DMS114 treated with DMSO at 0.1 percent for 48 hours (cell line): ENCODE results near the gene SYT12.

Experiments
- DNase-seq: peaks from one replicate; lab custom pipeline; 2025; ENCODE audit not compliant: unreplicated experiment; lab: John Stamatoyannopoulos, UW

SYT12 gene

GRCh38 chr11:67027943-67028542 is 5.1 kb downstream of the SYT12 start:
- no peak for DNase-seq

DNA sequence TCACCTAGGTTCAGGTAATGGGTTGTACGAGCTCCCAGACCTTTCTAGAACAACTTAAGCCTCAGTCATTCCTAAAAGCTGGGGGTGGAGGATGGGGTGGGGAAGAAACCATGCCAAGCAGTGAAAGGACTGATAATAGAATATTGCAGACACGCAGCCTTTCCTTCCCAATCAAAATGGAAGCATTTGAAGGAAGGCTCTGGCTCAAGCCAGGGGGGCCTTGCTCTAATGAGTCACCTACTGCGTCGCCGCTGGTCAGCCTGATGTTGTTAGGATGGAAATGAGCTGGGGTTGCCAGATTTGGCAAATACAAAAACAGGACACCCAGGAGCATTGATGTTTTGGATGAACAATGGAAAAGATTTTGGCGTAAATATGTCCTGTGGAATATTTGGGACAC is 6.2 kb downstream of the SYT12 start:
- no peak for DNase-seq

DNA sequence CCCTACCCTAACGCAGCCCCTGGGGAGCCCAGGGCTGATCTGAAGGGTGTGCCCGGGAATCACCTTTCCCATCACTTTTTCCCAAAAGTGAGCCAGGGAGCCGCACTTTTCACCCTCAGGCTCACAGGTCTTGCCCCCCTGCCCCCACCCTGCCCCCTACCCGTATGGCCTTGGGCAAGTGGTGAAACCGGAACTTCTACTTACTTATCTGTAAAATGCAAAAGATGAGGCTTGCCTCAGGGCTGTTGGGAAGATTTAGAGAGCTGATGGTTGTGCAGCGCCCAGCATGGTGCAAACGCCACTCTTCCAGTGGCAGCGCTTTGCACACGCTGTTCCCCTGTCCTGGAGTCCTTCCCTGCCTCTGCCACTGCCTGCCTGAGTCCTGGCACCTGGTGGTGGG is 8.0 kb downstream of the SYT12 start:
- DNase-seq = no peak

GRCh38 chr11:67031791-67032561 is 9.0 kb downstream of the SYT12 start:
- no peak for DNase-seq

GRCh38 chr11:67032830-67033551 is 10.1 kb downstream of the SYT12 start:
- DNase-seq = no peak

DNA sequence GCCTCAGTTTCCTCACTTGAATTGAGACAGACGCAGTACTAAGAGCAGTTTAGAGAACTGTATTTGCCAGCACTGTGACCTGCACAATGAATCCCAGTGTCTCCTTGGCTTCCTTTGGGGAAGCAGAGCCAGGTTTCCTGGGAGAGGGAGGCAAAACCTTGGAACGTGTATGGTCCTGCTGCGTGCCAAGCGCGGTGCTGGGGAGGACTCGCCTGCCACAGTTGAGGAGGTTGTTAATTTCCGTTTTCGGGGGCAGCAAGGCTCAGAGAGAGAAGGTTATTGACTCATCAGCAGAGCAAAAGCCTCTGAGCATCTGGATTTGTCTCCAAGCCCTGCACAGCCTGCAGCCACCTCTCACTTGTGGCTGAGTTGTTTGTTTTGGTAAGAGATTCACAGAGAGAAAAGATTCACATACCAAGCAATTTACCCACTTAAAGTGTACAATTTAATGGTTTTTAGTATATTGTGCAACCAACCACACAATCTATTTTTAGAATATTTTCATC is 10.8 kb downstream of the SYT12 start:
- DNase-seq = no peak

DNA sequence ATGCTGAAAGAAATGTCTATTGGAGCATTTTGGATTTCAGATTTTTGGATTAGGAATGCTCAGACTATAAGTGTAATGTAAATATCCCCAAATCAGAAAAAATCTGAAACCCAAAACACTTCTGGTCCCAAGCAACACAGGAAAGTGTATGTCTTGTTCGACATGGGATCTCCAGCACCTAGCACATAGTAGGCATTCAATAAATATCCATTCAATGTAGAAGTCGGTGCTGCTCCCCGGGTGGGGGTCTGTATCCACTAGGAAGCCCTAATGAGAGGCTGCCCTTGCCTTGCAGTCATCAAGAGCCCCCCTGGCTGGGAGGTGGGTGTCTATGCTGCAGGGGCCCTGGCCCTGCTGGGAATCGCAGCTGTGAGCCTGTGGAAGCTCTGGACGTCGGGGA is 11.4 kb downstream of the SYT12 start:
- DNase-seq = no peak

DNA sequence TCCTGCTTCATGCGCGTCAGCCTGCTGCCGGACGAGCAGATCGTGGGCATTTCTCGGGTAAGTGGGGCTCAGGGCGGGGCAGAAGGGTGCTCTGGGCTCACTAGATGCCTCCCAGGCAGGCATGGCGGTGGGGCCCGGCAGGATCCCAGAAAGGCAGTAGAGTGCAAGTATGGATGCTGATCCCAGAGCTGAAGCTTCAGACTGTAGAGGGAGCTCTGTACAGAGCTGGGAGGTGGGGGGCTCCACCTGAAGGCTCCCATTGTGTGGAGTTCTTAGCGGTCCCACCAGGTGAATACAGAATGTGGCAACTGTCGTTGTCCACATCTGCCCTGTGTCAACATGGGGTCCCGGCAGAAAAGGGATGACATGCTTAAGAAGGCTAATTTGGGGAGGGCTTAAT is 17.2 kb downstream of the SYT12 start:
- DNase-seq = no peak

GRCh38 chr11:67041602-67042001 is 18.7 kb downstream of the SYT12 start:
- no peak for DNase-seq

- DNase-seq = no peak
Measured at GRCh38 chr11:67043572-67044349, 20.8 kb downstream of the SYT12 start.

DNA sequence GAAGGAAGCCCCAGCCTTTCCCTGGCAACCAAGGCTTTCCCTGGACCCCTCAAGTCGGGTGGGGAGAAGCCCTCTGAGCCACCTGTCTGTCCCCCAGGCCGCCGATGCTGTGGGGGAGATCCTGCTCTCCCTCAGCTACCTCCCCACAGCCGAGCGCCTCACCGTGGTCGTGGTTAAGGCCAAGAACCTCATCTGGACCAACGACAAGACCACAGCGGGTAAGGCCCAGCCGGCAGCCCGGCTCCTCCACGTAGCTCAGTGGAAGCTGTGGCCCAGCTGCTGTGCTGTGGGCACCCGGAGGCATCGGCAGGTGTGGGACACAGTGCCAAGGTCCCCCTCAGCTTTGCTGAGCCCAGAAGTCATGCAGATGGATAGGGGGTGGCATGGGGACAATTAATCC is 21.6 kb downstream of the SYT12 start:
- no peak for DNase-seq

DNA sequence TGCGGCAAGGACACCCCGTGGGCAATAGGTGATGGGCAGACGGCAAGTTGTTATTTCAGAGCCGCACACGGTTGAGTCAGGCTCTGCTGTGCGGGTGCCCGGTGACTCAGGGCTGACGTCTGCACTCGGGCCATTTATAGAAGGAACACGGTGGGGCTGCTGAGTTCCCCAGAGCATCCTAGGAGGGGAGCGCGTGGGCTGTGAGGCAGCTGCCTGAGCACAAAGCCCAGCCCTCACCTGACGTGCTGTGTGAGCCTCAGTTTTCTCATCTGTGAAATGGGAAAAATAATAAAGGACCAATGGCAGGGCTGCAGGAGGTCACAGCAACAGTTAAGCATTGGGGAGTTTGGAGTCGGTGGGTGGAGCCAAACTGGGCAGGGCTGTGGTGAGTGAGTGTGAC is 22.4 kb downstream of the SYT12 start:
- no peak for DNase-seq

DNA sequence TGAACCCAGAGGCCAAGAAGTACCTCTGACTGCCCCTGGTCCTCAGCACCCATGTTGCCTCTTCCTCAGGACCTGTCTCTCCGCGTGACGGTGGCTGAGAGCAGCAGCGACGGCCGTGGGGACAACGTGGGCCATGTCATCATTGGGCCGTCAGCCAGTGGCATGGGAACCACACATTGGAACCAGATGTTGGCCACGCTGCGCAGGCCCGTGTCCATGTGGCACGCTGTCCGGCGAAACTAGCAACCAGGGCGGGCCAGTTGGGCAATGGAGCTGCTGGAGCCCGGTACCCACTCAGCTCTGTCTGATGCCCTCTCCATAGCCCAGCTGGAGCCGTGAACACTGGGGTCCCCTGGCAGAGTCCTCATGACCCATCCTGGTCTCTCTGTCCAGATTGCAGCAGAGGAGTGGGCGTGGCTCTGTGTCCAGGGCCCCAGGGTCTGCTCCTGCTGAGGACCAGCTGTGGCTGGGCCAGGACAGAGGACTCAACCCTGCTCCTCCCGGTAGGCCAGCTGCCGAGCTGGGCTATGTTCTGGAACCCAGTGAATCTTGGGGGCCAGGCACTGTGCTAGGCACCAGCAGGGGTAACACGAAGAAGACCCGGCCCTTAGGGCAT is 25.7 kb downstream of the SYT12 start:
- DNase-seq = no peak

GRCh38 chr11:67050139-67050538 is 27.2 kb downstream of the SYT12 start:
- no peak for DNase-seq

DNA sequence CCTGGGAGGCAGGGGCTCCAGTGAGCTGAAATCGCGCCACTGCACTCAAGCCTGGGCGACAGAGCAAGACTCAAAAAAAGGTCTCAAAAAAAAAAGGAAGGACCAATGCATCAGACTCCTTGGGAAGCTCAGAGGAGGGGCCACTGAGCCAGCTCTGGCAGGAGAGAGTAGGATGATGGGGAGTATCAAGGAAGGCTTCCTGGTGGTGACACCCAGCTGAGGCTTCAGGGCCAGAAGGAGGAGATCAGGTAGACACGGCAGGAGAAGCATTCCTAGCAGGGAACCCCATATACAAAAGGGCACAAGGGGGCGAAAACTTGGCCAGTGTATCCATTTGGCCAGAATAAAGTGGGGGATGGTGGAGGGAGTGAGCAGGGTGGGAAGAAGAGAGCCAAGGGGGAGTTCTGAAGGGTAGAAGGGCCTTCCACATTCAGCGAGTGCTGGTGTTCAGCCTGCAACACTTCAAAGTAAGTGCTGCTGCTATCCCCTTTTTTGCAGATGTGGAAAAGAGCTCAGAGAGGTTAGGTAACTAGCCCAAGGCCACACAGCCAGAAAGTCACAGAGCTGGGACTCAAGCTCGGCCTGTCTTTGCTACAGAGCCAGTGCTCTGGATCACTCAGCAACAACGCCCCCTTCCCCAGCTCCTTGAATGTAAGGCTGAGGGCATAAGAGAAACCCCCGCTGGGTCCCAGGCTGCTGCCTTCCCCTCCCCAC is 28.4 kb downstream of the SYT12 start:
- DNase-seq = no peak

GRCh38 chr11:67051945-67052488 is 29.1 kb downstream of the SYT12 start:
- DNase-seq = no peak

- no peak for DNase-seq
Measured at GRCh38 chr11:67052891-67053290, 30.0 kb downstream of the SYT12 start.

DNA sequence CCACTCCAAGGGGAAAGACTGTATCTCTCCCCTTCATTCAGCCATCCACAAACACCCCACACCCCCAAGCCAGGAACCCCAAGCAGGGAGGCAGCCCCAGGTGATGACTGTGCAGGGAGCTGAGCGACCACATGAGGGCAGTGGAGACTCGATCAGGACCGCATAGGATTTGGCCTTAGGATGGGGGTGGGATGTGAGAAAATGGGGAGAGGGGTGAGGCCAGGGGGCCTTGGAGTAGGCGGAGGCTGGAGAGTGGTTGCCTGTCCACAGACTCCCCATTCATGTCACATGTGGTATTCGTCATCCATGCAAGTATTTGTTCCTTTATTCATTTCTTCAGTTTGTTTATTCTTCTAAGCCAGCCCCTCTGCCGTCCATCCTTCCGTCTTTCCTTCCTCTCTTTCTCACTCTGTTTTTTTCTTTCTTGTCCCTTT is 31.0 kb downstream of the SYT12 start:
- peak; percentile 10 for DNase-seq

GRCh38 chr11:67054346-67054835 is 31.5 kb downstream of the SYT12 start:
- DNase-seq = no peak
